Epithelial cell of proximal tubule (primary cell): Measurements from ENCODE around the gene ADAMTS4. TPM values are rescaled to one million over a fixed set of nuclear protein-coding genes. Genes with fewer than 3 reads are reported as not detected.

ENCODE experiments used
- DNase-seq: peaks from one replicate; pipeline ENCODE4 v3.0.0-alpha.2; 2011; ENCODE audit warnings: low read depth
- H3K4me3 ChIP-seq: 2 replicates; pipeline ENCODE4 v1.5.1; 2011; ENCODE audit warnings: low read depth, mild to moderate bottlenecking, low read length
- total RNA-seq: library from RNA; depleted of rRNA; stranded (reverse); fragments of >200 nt; gene quantifications from 2 replicates; pipeline ENCODE4 v1.2.3, GENCODE V29; 2015
- TF ChIP-seq, protein P1 (sequence below): conservative IDR thresholded peaks from 2 replicates; pipeline ENCODE4 v1.5.1; 2012; ENCODE audit warnings: low read depth, mild to moderate bottlenecking, low read length

ADAMTS4 gene
- under 0.01 TPM in 1 of 2 replicates, not detected in the other for total RNA-seq

- no peak within 1 kb of the TSS for H3K4me3 ChIP-seq
- DNase-seq, result no peak
- TF ChIP-seq, protein P1, sequence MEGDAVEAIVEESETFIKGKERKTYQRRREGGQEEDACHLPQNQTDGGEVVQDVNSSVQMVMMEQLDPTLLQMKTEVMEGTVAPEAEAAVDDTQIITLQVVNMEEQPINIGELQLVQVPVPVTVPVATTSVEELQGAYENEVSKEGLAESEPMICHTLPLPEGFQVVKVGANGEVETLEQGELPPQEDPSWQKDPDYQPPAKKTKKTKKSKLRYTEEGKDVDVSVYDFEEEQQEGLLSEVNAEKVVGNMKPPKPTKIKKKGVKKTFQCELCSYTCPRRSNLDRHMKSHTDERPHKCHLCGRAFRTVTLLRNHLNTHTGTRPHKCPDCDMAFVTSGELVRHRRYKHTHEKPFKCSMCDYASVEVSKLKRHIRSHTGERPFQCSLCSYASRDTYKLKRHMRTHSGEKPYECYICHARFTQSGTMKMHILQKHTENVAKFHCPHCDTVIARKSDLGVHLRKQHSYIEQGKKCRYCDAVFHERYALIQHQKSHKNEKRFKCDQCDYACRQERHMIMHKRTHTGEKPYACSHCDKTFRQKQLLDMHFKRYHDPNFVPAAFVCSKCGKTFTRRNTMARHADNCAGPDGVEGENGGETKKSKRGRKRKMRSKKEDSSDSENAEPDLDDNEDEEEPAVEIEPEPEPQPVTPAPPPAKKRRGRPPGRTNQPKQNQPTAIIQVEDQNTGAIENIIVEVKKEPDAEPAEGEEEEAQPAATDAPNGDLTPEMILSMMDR, result no peak
These were observed at the start of gene ADAMTS4 for GRCh38 chr1:161198897-161199431. TSS of gene ADAMTS4 (minus strand) at chr1:161199054. CDS start at chr1:161198627, 427 bp downstream.

GRCh38 chr1:161244888-161245287, 46.0 kb upstream of the ADAMTS4 start:
- TF ChIP-seq, protein P1, result no peak
- no peak for DNase-seq

DNA sequence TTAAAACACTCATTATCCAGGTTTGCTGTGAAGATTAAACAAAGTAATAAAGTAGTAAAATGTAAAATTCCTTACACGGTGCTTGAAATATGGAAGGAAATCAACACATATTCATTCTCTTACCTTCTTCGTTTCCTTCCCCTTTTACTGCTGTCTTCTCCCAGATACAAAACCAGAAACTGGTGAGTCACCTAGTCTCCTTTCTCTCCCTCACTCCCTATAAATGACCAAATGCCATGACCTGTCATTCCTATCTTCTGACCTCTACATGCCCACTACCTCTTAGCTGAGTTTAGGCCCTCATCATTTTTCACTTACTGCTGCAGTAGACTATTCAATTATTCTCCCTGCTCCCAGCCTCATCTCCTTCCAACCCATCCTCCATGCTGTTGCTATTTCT, 43.5 kb upstream of the ADAMTS4 start:
- TF ChIP-seq, protein P1, result no peak
- H3K4me3 ChIP-seq, result no peak overlapping the region
- no peak for DNase-seq

More at GRCh38 chr1:161244888-161245287, 46.0 kb upstream of the ADAMTS4 start:
- no peak overlapping the region for H3K4me3 ChIP-seq

DNA sequence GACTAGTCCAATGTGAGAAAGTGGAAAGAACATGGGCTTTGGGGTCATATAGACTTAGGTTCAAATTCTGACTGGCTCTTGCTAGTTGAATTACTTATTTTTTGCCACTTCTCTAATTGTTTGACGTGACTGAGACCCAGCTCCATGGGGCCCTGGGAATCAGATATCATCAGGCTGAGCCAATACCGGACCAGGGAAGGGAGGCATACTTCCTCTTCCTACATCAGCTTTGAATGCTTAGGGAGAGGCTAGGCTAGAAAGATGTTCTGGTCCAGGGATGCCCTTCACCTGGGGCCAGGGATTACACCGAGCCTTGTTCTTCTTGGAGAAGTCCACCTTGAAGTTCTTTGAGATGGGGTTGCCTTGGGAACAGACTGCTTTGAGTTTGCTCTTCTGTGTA, 42.8 kb upstream of the ADAMTS4 start:
- TF ChIP-seq, protein P1, result no peak
- DNase-seq, result no peak
- no peak overlapping the region for H3K4me3 ChIP-seq

DNA sequence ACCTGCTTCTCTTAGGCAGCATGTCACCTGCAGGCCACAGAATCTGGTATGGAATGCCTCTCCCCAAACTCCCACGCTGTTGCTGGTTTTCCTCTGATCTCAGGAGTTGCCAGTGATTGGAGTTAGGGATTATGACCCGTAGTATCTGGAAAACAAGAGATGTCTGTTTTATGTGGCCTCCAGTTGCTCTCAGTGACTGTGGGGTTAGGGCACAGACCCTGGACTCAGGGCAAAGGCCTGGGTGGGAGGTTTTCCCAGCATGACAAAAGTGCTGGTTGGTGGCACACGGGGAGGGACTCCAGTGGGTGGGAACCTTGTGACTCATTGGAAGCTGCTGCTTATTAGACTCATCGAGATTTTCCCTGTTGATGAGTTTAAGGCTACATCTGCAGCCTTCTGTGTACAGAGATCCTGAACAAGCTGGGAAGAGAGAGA, 39.2 kb upstream of the ADAMTS4 start, which contains the start of gene NR1I3:
Gene NR1I3 (minus strand): TSS at position 165 of the 435 bp plus-strand sequence. CDS start 1,638 bp downstream, outside the sequence.
- H3K4me3 ChIP-seq, result no peak within 1 kb of the TSS
- DNase-seq, result no peak
- TF ChIP-seq, protein P1, result no peak

GRCh38 chr1:161235957-161236775, 37.3 kb upstream of the ADAMTS4 start:
- TF ChIP-seq, protein P1, result no peak
- DNase-seq, result no peak
- no peak overlapping the region for H3K4me3 ChIP-seq

DNA sequence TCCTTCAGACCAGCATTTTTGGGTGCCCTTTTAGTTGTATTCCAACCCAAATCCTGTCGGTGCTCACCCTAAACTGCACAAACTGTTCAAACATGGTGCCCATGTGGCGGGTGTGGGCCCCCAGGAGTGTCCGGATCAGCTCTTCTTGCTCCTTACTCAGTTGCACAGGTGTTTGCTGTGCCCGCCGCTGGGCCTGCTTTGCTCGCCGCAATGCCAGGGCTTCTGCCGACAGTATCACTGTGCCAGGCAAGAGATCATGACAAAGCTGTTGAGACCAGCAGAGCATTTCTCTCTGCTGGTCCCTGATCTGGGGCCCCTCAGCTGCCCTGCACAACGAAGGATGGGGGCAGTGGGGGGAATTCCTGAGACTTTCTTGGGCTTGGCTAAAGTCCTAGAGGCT, 34.2 kb upstream of the ADAMTS4 start:
- no peak for DNase-seq

More for the DNA sequence above, 34.2 kb upstream of the ADAMTS4 start:
- H3K4me3 ChIP-seq, result no peak overlapping the region
- TF ChIP-seq, protein P1, result no peak
